ENCODE data around the gene UGT1A7.

GRCh38 chr2:233816334-233816733 is 134.6 kb downstream of the UGT1A7 start:
- TF ChIP-seq CTCF (IDR thresholded peaks at IDR 0.05; ENCODE audit: insufficient read depth, low read length, poor library complexity, severe bottlenecking) (no peak), EZH2phosphoT487 (conservative IDR thresholded peaks at IDR 0.05; ENCODE audit: low read length) (no peak)
